ENCODE results near the gene ATP7A.
A peak's percentile ranks its signal among the peaks of the same experiment; 100 is the strongest.

The ATP7A gene

DNA sequence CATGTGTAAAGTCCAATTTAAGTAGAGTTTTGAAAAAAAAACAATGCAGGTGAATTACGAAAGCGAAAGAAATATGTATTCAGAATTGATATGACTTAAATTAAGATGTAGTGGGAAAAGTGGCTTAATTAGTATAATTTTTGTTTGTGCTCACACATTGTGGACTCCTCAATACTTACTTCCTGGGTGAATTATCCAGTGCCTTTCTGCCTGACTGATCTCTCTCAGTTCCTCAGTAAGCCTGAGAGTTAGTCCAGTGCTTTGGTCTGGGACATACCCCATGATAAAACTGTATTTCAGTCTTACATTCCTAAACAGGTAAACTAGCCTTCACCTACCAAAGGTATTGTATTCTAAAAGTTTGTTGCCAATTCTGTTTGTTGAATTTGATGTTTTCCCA is 50.6 kb downstream of the ATP7A start:
- no peak overlapping the region for H3K4me3 ChIP-seq (replicated peaks in 1 of 2; ENCODE audit: low read depth in 2 of 2, low read length in 2 of 2)
- TF ChIP-seq, protein P1, sequence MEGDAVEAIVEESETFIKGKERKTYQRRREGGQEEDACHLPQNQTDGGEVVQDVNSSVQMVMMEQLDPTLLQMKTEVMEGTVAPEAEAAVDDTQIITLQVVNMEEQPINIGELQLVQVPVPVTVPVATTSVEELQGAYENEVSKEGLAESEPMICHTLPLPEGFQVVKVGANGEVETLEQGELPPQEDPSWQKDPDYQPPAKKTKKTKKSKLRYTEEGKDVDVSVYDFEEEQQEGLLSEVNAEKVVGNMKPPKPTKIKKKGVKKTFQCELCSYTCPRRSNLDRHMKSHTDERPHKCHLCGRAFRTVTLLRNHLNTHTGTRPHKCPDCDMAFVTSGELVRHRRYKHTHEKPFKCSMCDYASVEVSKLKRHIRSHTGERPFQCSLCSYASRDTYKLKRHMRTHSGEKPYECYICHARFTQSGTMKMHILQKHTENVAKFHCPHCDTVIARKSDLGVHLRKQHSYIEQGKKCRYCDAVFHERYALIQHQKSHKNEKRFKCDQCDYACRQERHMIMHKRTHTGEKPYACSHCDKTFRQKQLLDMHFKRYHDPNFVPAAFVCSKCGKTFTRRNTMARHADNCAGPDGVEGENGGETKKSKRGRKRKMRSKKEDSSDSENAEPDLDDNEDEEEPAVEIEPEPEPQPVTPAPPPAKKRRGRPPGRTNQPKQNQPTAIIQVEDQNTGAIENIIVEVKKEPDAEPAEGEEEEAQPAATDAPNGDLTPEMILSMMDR (IDR thresholded peaks at IDR 0.05; ENCODE audit: low read depth, low read length), result no peak
- DNase-seq (ENCODE audit: low read depth in 2 of 2), result no peak

DNA sequence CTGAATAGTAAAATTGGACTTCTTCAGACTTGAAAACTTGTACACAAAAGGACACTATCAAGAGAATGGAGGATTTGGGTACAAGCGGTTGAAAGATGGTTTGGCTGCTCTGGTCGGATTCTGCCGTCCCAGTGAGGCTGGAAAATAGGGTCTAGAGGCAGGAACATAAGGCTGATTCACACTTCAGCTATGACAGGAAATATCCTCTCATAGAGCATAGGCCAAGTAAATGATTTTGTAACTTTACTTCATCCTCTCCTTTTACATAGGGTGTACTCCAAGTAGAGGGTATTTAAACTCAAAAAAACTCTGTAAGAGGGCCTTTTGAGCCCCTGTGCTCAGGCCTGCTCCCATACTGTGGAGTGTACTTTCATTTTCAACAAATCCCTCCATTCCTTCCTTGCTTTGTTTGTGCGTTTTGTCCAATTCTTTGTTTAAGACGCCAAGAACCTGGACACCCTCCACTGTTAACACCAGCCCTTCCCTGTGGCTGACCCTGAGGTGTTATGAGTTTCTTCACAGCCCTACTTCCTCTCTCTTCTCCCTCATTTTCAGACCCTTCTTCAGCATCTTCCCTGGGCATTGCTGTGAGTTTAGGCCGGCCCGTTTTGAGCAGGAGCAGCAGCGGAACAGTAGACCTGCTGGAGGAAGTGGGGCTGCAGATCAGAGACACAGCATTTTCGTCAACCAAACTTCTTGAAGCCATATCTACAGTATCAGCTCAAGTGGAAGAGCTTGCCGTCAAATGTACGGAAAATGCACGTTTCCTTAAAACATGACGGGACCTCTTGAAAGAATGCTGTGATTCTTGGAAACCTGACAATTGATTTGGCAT is 51.8 kb downstream of the ATP7A start:
- TF ChIP-seq, protein P1 (IDR thresholded peaks at IDR 0.05; ENCODE audit: low read depth, low read length), result no peak
- no peak overlapping the region for H3K4me3 ChIP-seq (replicated peaks in 1 of 2; ENCODE audit: low read depth in 2 of 2, low read length in 2 of 2)
- peak; percentile 23 to 52 for DNase-seq (ENCODE audit: low read depth in 2 of 2)

DNA sequence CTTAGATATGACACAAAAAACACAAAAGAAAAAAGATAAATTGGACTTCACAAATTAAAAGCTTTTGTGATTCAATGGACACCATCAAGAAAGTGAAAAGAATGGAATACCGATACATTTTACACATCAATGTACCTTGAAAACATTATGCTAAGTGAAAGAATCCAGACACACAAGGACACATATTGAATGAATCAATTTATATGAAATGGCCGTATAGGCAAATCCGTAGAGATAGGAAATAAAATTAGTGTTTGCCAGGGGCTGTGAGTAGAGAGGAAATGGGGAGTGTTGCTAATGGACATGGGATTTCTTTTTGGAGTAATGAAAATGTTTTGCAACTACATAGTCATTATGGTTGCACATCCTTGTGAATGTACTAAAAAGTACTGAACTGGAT is 55.9 kb downstream of the ATP7A start:
- TF ChIP-seq, protein P1 (IDR thresholded peaks at IDR 0.05; ENCODE audit: low read depth, low read length), result no peak
- no peak for DNase-seq (ENCODE audit: low read depth in 2 of 2)
- no peak overlapping the region for H3K4me3 ChIP-seq (replicated peaks in 1 of 2; ENCODE audit: low read depth in 2 of 2, low read length in 2 of 2)

DNA sequence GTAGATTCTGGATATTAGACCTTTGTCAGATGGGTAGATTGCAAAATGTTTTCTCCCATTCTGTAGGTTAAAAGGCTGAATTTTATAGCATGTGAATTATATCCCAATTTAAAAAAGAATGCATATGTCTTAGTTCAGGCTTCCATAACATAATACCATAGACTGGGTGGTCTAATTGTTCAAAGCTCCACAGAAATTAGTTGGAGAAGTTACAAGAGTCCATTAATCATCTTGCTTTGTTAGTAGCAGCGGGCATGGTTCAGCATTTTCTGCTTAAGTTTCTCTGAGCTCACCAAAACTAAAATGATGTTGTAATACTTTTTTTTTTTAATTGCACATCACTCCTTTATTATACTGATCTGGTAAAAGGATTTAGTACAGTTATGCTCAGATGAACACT is 57.1 kb downstream of the ATP7A start:
- no peak for DNase-seq (ENCODE audit: low read depth in 2 of 2)
- TF ChIP-seq, protein P1 (IDR thresholded peaks at IDR 0.05; ENCODE audit: low read depth, low read length), result no peak
- H3K4me3 ChIP-seq (replicated peaks in 1 of 2; ENCODE audit: low read depth in 2 of 2, low read length in 2 of 2), result no peak overlapping the region

DNA sequence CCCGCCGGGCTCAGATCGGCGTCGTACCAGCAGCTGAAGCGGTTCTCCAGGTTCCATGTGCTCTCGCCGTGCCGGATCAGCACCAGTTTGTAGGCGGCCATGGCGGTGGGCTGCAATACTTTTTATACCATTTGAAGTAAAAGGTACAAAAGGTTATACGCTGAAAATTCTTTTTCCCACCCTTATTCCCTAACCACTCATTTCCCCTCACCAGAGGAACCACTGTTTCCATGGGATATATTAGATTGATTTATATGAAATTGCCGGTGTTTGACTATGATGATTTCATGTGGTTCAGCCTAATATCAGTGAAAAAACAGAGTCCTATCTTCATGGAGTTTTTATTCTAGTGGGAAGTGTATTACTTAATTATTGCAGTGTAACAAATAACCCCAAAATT is 59.0 kb downstream of the ATP7A start, which contains the start of gene PGAM4:
TSS of gene PGAM4 (minus strand) at position 101 of the 400 bp plus-strand sequence. CDS start at position 101, 0 bp downstream.
- no peak for DNase-seq (ENCODE audit: low read depth in 2 of 2)
- TF ChIP-seq, protein P1 (IDR thresholded peaks at IDR 0.05; ENCODE audit: low read depth, low read length), result no peak
- no peak within 1 kb of the TSS for H3K4me3 ChIP-seq (replicated peaks in 1 of 2; ENCODE audit: low read depth in 2 of 2, low read length in 2 of 2)

DNA sequence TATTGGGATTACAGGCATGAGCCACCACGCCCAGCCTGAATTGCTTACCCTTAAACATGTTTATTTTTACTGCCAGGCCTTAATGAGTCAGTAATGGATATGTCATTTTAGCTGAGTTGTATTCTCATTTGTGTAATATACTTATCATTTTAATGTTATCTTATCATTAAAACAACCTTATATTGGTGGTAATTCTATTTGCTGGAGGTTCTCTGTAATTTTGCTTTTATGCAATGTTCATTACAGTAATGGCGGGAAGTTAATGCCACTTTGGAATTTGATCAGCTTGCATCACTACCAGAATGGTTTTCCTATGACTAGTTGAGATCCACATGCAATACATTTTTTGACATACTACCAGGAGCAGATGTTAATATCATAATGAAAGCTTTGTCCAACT is 65.3 kb downstream of the ATP7A start:
- DNase-seq (ENCODE audit: low read depth in 2 of 2), result peak in 1 of 2 donors; percentile 33
- TF ChIP-seq, protein P1 (IDR thresholded peaks at IDR 0.05; ENCODE audit: low read depth, low read length), result no peak
- no peak overlapping the region for H3K4me3 ChIP-seq (replicated peaks in 1 of 2; ENCODE audit: low read depth in 2 of 2, low read length in 2 of 2)

All from cardiac fibroblast (primary cell).